Hepatocyte (in vitro differentiated cells): ENCODE results near the gene ICAM2. TPM values are rescaled to one million over a fixed set of nuclear protein-coding genes. Genes with fewer than 3 reads are reported as not detected.

ENCODE experiments used
- DNase-seq: peaks from one replicate; pipeline ENCODE4 v3.0.0-alpha.2; 2016; ENCODE audit warnings: low spot score
- H2AFZ ChIP-seq: fragments of 200-600 bp; sonication (generic); 2 replicates; pipeline ENCODE4 v1.6.0; 2016; ENCODE audit warnings: antibody characterized with exemption, mild to moderate bottlenecking
- H3K27ac ChIP-seq: fragments of 200-600 bp; sonication (generic); 2 replicates; pipeline ENCODE4 v1.5.1; 2016; ENCODE audit warnings: mild to moderate bottlenecking
- H3K27me3 ChIP-seq: fragments of 200-600 bp; sonication (generic); 2 replicates; pipeline ENCODE4 v1.6.1; 2016
- H3K36me3 ChIP-seq: fragments of 200-600 bp; sonication (generic); replicated peaks from 2 replicates; pipeline ENCODE4 v1.5.1; 2016; ENCODE audit warnings: low read depth; ENCODE audit not compliant: insufficient read depth
- H3K4me1 ChIP-seq: fragments of 200-600 bp; sonication (generic); 2 replicates; pipeline ENCODE4 v1.5.1; 2016; ENCODE audit warnings: mild to moderate bottlenecking, moderate library complexity; ENCODE audit not compliant: insufficient read depth
- H3K4me2 ChIP-seq: fragments of 200-600 bp; sonication (generic); 2 replicates; pipeline ENCODE4 v1.6.0; 2016
- H3K4me3 ChIP-seq: fragments of 200-600 bp; sonication (generic); 2 replicates; pipeline ENCODE4 v1.5.1; 2016; ENCODE audit warnings: mild to moderate bottlenecking
- H3K79me2 ChIP-seq: fragments of 200-600 bp; sonication (generic); 2 replicates; pipeline ENCODE4 v1.6.0; 2017; ENCODE audit warnings: mild to moderate bottlenecking
- H3K9me2 ChIP-seq: fragments of 200-600 bp; sonication (generic); replicated peaks from 2 replicates; pipeline ENCODE4 v1.6.0; 2017; ENCODE audit warnings: mild to moderate bottlenecking; ENCODE audit not compliant: insufficient read depth
- H3K9me3 ChIP-seq: fragments of 200-600 bp; sonication (generic); 2 replicates; pipeline ENCODE4 v1.5.1; 2016; ENCODE audit warnings: low read depth, mild to moderate bottlenecking
- H4K20me1 ChIP-seq: fragments of 200-600 bp; sonication (generic); 2 replicates; pipeline ENCODE4 v1.6.0; 2016; ENCODE audit warnings: mild to moderate bottlenecking; ENCODE audit not compliant: insufficient read depth, poor library complexity, severe bottlenecking
- CTCF ChIP-seq: fragments of 200-600 bp; sonication (generic); IDR thresholded peaks from 2 replicates; pipeline ENCODE4 v1.5.1; 2016; ENCODE audit warnings: antibody characterized with exemption, mild to moderate bottlenecking; ENCODE audit not compliant: poor library complexity
- EZH2 ChIP-seq: fragments of 200-600 bp; sonication (generic); IDR thresholded peaks from 2 replicates; pipeline ENCODE4 v1.6.1; 2016; ENCODE audit warnings: antibody characterized with exemption, mild to moderate bottlenecking, borderline replicate concordance
- EZH2phosphoT487 ChIP-seq: fragments of 200-600 bp; sonication (generic); IDR thresholded peaks from one replicate; pipeline ENCODE4 v1.6.1; 2018; ENCODE audit warnings: antibody characterized with exemption, mild to moderate bottlenecking, low read depth, moderate library complexity; ENCODE audit not compliant: unreplicated experiment, severe bottlenecking
- WGBS: methylation state at CpG from one replicate; pipeline ENCODE4 v1.1.6; 2016; ENCODE audit warnings: low lambda C conversion rate; ENCODE audit errors: missing lambda C conversion rate; 5-methylcytosine and 5-hydroxymethylcytosine counted together
- polyA plus RNA-seq: library from polyadenylated mRNA; unstranded; fragments of >200 nt; fragmentation: Nextera tagmentation; extraction: Ambion mirVana; gene quantifications from 2 replicates; pipeline ENCODE4 v1.2.1, GENCODE V29; 2016
- total RNA-seq: library from RNA; depleted of rRNA; stranded (reverse); fragments of >200 nt; gene quantifications from 2 replicates; pipeline ENCODE4 v1.2.3, GENCODE V29; 2014

The ICAM2 gene
- total and polyA plus RNA-seq, 2 experiments from 2014 or later: 3.4 to 6.0 TPM

GRCh38 chr17:64005734-64006167 lies 14.7 kb downstream of the ICAM2 start:
- TF ChIP-seq CTCF (no peak), EZH2 (no peak), EZH2phosphoT487 (no peak)
- Histone ChIP-seq H3K27me3 (no peaks in the 10 kb centered on the region), H2AFZ (no peak overlapping the region), H3K4me1 (no peaks in the 10 kb centered on the region), H3K79me2 (no peaks in the 10 kb centered on the region), H3K36me3 (no peaks in the 10 kb centered on the region), H3K9me3 (no peaks in the 10 kb centered on the region), H3K4me2 (no peak overlapping the region), H3K4me3 (no peak overlapping the region), H3K27ac (no peak overlapping the region), H3K9me2 (no peaks in the 10 kb centered on the region), H4K20me1 (no peaks in the 10 kb centered on the region)
- DNase-seq: no peak
- WGBS: 54% methylated on average over 6 of the region's 6 CpGs

- no peaks in the 10 kb centered on the region for H3K27me3 ChIP-seq
- H3K9me3 ChIP-seq: no peaks in the 10 kb centered on the region
- 82% methylated on average over 19 of the region's 19 CpGs for WGBS
- no peaks in the 10 kb centered on the region for H3K4me1 ChIP-seq
- no peak overlapping the region for H2AFZ ChIP-seq
- H3K4me3 ChIP-seq: no peak overlapping the region
- H4K20me1 ChIP-seq: no peaks in the 10 kb centered on the region
- TF ChIP-seq EZH2phosphoT487 (no peak), CTCF (no peak), EZH2 (no peak)
- H3K36me3 ChIP-seq: no peaks in the 10 kb centered on the region
- no peaks in the 10 kb centered on the region for H3K79me2 ChIP-seq
- DNase-seq: no peak
- no peaks in the 10 kb centered on the region for H3K9me2 ChIP-seq
- no peak overlapping the region for H3K4me2 ChIP-seq
- no peak overlapping the region for H3K27ac ChIP-seq
Measured at GRCh38 chr17:64004903-64005733, 15.3 kb downstream of the ICAM2 start.

GRCh38 chr17:64004218-64004770 lies 16.1 kb downstream of the ICAM2 start:
- no peaks in the 10 kb centered on the region for H3K4me1 ChIP-seq
- no peaks in the 10 kb centered on the region for H3K36me3 ChIP-seq
- H4K20me1 ChIP-seq: no peaks in the 10 kb centered on the region
- no peak overlapping the region for H2AFZ ChIP-seq
- no peak overlapping the region for H3K4me2 ChIP-seq
- no peaks in the 10 kb centered on the region for H3K27me3 ChIP-seq
- H3K9me3 ChIP-seq: no peaks in the 10 kb centered on the region
- no peak overlapping the region for H3K4me3 ChIP-seq
- no peaks in the 10 kb centered on the region for H3K9me2 ChIP-seq
- H3K79me2 ChIP-seq: no peaks in the 10 kb centered on the region
- 86% methylated on average over 7 of the region's 7 CpGs for WGBS
- TF ChIP-seq EZH2: no peak
- no peak for TF ChIP-seq EZH2phosphoT487
- no peak for TF ChIP-seq CTCF
- DNase-seq: no peak
- no peak overlapping the region for H3K27ac ChIP-seq
